HG03575 (cell line): ENCODE data around the gene ACER2.

Experiments
- ATAC-seq: cut with Tn5 transposase; IDR thresholded peaks from one replicate; pipeline ENCODE4 v1.9.1; 2021; ENCODE audit not compliant: unreplicated experiment, insufficient number of reproducible peaks, low FRiP score; ENCODE audit errors: extremely low read depth

The ACER2 gene

GRCh38 chr9:19498015-19498414 is 89.2 kb downstream of the ACER2 start:
- no peak for ATAC-seq
